Coronary artery (tissue), 2 donors: Measurements from ENCODE around the gene BMPR2.

Source experiments
- DNase-seq: peaks from one replicate; pipeline ENCODE4 v3.0.0-alpha.2; 2017; ENCODE audit warnings: low spot score
- H3K27ac ChIP-seq, 2 donors: fragments of 200-600 bp; sonication (generic); one replicate each; pipeline ENCODE4 v1.5.1; 2016 to 2019
- H3K4me3 ChIP-seq: fragments of 200-600 bp; sonication (generic); 2 replicates; pipeline ENCODE4 v1.5.1; 2016; ENCODE audit warnings: mild to moderate bottlenecking, moderate library complexity
- CTCF ChIP-seq: fragments of 200-600 bp; sonication (generic); IDR thresholded peaks from one replicate; pipeline ENCODE4 v1.5.1; 2019; ENCODE audit warnings: antibody characterized with exemption

The BMPR2 gene

GRCh38 chr2:202583709-202584219 lies 207.6 kb downstream of the BMPR2 start:
- no peak for DNase-seq
- Histone ChIP-seq H3K27ac (no peak overlapping the region), H3K4me3 (no peak overlapping the region)
- no peak for TF ChIP-seq CTCF

GRCh38 chr2:202588647-202589581 lies 212.8 kb downstream of the BMPR2 start:
- TF ChIP-seq CTCF: peak; percentile 86
- Histone ChIP-seq H3K4me3 (peak overlapping the region; percentile 55), H3K27ac (no peak overlapping the region)
- no peak for DNase-seq

DNA sequence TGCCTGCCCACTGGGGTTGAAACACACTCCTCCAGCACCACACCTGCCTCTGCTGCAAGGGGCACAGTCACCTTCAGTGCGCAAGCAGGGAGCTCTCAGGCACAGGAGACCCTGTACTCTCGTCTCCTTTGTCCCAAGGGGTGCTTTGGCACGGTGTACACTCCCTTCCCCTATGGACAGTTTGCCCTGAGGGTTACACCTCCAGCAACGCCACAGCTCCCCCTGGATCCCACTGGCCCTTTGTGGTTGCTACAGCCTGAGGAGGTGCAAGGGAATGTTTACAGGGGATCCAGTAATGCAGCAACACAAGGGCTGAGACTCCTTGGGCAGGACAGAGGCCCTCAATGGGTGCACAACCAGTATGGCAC lies 213.4 kb downstream of the BMPR2 start:
- H3K27ac ChIP-seq: no peak overlapping the region
- H3K4me3 ChIP-seq: no peak overlapping the region
- no peak for DNase-seq
- TF ChIP-seq CTCF: no peak

DNA sequence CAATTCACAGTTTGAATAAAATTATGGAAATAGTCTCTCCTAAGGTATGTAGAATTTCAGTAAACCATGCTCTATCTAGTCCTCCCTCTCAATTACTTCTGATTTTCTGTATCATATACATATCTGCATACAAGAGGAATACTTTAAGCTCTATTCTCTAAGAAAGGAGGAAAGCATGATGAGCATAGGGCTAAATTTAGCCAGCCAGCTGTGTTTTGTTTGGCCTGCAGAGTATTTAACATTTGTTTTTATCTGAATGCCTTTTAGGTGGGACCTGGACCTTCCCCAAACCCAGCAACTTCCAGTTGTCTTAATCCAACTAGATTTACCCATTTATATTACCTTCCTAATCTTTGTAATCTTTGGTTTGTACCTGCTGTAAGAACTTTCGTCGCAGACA lies 216.4 kb downstream of the BMPR2 start:
- no peak for TF ChIP-seq CTCF
- H3K4me3 ChIP-seq: no peak overlapping the region
- DNase-seq: no peak
- no peak overlapping the region for H3K27ac ChIP-seq

GRCh38 chr2:202599105-202599504 lies 223.0 kb downstream of the BMPR2 start:
- no peak for DNase-seq

DNA sequence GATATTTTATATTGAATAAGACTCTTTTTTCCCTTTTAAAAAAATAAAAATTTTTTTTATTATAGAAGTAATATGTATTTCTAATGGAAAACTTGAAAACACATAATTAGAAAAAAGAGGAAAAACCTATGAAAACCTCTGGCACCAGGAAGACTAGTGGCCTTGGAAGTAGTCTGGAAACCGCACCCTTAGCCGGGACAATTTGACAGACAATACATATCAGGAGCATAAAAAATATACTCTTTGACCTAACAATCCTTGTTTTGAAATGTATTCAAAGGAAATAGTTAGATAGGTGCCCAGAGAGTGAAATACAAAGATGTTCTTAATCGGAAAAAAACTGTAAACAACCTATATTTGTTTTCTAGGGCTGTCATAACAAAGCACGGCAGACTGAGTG lies 223.8 kb downstream of the BMPR2 start:
- no peak for DNase-seq
- Histone ChIP-seq H3K4me3 (no peak overlapping the region), H3K27ac (no peak overlapping the region)
- TF ChIP-seq CTCF: no peak

More at GRCh38 chr2:202599105-202599504, 223.0 kb downstream of the BMPR2 start:
- Histone ChIP-seq H3K4me3 (no peak overlapping the region), H3K27ac (no peak overlapping the region)
- TF ChIP-seq CTCF: no peak

DNA sequence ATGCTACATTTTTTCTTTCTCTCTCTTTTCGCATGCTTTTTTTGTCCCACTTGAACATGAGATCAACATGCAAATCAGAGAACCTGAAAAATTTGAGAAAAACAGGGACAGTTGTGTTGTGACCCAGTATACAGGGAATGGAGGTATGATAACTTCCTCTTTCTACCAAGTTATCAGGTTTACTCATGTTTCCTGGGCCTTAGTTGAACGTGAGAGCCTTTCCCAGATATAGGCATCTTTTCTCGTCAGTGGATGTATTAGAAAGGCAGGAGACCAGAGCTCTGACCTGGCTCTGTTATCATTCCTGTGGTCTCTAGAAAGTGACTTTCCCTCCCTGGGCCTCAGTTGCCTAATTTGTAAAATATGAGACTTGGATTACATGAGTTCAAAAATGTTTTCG lies 228.6 kb downstream of the BMPR2 start:
- no peak overlapping the region for H3K4me3 ChIP-seq
- TF ChIP-seq CTCF: no peak
- H3K27ac ChIP-seq: no peak overlapping the region
- DNase-seq: no peak
